DMS 273 treated with DMSO at 0.1 percent for 48 hours (cell line): ENCODE results near the gene CNTFR.

Source experiments
- DNase-seq: peaks from one replicate; lab custom pipeline; 2025; lab: John Stamatoyannopoulos, UW

CNTFR gene

GRCh38 chr9:34572628-34573027, 16.9 kb downstream of the CNTFR start:
- DNase-seq = no peak

- DNase-seq = no peak
Measured at GRCh38 chr9:34572092-34572491, 17.4 kb downstream of the CNTFR start.

- no peak for DNase-seq
Measured at GRCh38 chr9:34571481-34571810, 18.1 kb downstream of the CNTFR start.

- peak; percentile 34 for DNase-seq
Measured at GRCh38 chr9:34570809-34571480, 18.6 kb downstream of the CNTFR start.

- peak; percentile 31 for DNase-seq
Measured at GRCh38 chr9:34570376-34570775, 19.1 kb downstream of the CNTFR start.

- peak; percentile 18 for DNase-seq
Measured at GRCh38 chr9:34568774-34569173, 20.8 kb downstream of the CNTFR start.

- DNase-seq = no peak
Measured at GRCh38 chr9:34568133-34568532, 21.4 kb downstream of the CNTFR start.

GRCh38 chr9:34566972-34567371, 22.6 kb downstream of the CNTFR start:
- no peak for DNase-seq

- no peak for DNase-seq
Measured at GRCh38 chr9:34566322-34566721, 23.2 kb downstream of the CNTFR start.

- no peak for DNase-seq
Measured at GRCh38 chr9:34565856-34566255, 23.7 kb downstream of the CNTFR start.

GRCh38 chr9:34564617-34565016, 24.9 kb downstream of the CNTFR start:
- DNase-seq = no peak

GRCh38 chr9:34563262-34563661, 26.3 kb downstream of the CNTFR start:
- DNase-seq = no peak

- no peak for DNase-seq
Measured at GRCh38 chr9:34562135-34562745, 27.3 kb downstream of the CNTFR start.

- no peak for DNase-seq
Measured at GRCh38 chr9:34560599-34561214, 28.8 kb downstream of the CNTFR start.

- DNase-seq = no peak
Measured at GRCh38 chr9:34559624-34560455, 29.7 kb downstream of the CNTFR start.

GRCh38 chr9:34558919-34559623, 30.5 kb downstream of the CNTFR start:
- DNase-seq = no peak

- no peak for DNase-seq
Measured at GRCh38 chr9:34558364-34558763, 31.2 kb downstream of the CNTFR start.

GRCh38 chr9:34557426-34558321, 31.9 kb downstream of the CNTFR start:
- DNase-seq = no peak

- DNase-seq = no peak
Measured at GRCh38 chr9:34556949-34557348, 32.6 kb downstream of the CNTFR start.

GRCh38 chr9:34555936-34556525, 33.5 kb downstream of the CNTFR start:
- DNase-seq = no peak

- no peak for DNase-seq
Measured at GRCh38 chr9:34555500-34555899, 34.0 kb downstream of the CNTFR start.
